ENCODE results near the gene TMBIM1.
"Not testable (repeated sequence)": the region's sequence is repeated elsewhere in the genome, so short reads cannot be mapped to it uniquely, and the experiment has no call there.

Gene TMBIM1

DNA sequence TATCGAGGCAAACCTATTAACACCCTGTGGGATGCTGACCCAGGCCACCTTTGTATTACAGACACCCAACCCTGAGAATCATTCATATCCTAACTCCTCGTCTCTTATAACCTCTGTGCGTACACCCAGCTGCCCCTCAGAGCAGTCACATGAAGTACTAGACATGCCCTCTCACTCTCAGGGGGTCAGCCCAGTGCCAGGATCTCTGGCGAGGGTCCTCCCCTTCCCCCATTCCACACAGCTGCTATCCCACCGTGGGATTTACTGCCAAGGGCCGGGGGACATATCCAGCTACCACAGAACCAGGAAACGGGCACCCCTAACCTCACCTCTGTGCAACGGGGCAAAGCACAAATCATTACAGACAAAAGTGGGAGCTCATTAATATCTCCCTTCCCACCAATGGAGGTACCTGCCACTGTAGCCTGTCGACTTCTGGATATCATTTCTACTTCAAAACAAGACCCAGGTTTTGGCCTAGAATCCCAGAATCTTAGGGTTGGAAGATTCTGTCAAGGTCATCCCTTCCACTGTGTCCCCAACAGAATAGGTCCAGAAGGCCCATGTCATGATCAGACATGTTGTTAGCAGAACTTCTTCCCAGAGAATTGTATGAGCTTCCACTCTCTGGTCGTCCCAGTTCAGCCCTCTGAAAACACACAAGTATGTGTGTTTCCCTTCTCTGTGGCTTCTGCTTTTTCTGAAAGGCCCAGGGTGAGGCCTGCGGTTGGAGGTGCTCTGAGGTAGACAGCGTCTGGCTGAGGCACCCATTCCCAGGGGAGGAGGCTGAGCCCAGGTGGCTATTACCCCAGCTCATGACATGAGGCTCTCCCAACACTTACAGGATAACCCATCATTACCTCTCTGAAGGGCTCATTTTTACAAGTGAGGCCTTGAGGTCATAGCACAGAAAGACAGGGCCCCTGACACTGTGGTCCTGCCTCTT lies 1.7 kb downstream of the TMBIM1 start:
- no peak for DNase-seq

DNA sequence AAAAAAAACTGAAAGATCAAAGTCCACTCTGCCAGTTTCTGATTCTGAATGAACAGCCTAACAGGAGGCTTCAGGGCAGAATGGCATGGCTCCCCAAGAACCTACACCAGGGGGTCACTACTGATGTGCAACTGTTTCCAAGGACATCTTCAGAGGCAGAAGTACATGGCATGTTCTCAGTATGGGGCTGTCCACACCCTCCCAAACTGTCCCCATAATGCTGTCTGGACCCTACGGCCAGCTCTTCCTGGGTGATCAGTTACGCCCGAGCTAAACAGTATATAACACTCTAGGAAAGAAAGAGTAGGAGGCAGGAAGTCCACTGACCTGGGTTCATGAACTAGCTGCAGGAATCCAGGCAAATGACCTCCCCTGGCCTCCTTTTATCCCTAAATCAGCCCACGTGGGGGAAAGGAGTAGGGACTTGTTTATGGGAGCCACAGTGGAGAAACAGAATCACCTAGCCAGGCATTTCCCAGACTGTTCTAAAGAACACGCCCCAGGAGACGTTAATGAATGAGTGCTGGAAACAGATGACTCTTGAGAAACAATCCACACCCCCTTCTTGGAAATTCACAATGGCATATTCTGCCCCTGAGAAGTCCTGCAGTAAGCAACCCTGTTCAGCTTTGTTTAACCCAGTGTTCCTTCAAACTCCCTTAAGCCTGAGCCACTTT lies 2.5 kb downstream of the TMBIM1 start:
- no peak for DNase-seq

DNA sequence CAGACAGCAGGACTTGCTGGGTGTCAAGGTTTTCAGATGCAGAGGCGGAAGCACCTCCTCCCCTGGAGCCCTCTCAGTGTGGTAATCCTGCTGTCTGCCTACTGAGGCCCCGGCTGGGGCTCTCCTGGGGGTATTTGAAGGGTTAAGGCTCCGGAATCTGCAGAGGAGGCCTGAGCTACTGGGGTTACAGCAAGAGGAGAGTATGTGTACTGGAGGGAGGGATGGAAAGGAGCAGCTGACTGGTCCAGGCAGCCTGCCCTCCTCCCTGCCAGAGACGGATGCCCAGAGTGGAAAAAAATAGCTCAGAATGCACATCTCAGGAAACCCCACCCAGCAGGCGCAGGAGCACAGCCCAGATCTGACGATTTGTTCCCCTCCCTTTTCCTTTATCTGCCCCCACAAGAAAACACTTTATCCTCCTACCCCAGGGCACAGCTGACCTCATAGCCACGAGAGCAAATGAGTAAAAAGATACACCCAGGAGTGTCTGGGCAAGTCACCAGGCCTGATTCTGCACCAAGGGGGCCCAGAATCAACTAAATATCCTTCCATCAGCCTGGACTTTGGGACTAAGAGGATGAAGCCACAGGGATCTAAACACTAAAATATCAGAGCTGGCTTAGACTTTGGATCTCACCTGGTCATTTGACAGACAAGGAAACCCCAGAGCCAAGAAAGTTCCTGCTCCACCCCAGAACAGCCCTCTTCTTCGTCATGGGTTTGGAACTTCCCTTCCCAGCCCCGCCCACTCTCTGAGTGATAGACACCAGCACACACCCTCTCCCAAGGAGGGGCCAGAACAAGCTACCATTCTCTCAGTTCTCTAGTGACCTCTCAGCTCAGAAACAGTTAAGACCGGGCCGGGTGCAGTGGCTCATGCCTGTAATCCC lies 5.5 kb downstream of the TMBIM1 start:
- DNase-seq: no peak

DNA sequence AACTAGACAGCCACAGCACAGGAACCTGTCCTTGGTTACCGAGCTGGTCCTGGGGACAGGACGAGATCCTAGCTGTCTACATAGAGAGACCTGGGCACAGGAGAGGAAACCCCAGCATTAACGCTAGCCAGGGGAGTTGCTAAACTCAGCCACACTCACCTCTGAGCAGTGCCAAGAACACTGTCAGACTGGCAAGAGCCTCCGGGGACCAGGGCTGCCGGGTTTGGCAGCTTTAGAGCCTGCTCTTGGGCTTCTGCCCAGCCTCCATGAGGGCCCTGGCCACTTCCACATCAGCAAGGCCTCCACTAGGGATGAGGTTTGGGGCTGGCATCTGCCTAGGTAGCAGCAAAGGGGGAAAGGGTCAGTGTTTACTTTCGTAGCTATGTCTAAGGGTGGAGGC lies 6.7 kb downstream of the TMBIM1 start:
- DNase-seq: peak; percentile 23

DNA sequence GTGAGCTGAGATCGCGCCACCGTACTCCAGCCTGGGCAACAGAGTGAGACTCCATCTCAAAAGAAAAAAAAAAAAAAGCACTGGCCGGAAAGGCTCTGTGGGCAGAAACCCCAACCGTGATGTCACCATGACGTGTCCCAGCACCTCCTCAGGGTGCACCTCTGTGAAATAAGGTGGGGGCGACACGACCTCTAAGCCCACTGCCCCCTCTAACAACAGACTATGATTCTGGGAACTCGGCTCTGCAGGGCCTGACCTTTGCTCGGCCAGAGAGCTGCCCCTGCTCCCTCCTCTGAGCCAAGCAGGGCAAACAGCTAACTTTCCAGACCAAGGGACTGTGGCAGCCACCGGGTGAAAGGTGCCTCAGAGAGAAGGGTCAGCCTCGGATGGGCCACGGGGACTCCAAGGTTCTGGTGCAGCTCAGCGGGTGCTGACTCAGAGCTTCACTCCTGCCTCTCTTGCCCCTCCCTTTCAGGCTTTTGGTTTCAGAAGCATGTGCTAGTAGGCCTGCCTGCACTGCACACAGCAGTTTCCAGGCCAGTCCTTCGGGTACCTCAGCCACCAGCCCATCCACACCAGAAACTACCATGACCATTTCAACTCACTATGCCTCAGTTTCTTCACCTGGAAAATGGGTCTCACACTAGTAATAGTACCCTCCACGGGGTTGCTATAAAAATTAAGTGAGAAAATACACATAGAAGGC lies 8.0 kb downstream of the TMBIM1 start:
- DNase-seq: no peak

DNA sequence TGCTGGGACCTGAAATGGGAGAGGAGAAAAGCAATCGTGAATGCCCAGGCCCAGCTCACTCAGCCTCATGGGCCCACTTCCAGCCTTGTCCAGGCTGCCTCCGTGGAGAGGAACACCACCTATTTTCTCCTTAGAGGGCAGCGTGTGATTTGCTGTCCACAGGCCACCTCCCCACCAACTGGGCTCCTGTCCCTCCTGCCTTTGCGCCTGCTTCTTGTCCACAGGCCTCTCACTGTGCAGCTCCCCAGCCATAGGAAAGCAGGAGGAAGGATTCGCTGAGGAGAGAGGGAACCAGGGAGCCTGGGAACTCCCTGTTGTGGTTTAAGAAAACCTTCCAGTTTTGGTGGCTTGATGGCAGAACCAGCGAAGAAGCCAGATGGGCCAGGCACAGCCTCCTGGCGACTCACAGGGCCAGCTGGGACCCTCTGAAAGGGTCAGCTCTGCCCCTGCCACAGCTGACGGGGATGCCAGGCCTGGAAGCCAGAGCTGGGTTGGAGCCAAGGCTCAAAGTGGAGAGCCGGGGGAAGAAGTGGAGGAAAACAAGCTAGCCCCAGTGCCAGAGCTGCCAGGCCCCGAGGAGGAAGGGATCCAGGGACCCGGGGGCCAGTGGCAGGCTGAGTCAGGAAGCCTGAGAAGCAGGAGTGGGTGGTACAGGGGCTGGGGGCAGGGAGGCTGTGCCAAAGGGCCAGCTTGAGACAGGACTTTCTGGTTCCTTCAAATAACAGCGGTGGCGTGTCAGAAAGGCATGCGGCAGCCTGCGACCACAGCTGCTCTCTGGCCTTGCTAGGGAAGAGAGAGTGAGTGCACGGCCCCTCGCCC lies 9.9 kb downstream of the TMBIM1 start:
- DNase-seq: peak; percentile 9

DNA sequence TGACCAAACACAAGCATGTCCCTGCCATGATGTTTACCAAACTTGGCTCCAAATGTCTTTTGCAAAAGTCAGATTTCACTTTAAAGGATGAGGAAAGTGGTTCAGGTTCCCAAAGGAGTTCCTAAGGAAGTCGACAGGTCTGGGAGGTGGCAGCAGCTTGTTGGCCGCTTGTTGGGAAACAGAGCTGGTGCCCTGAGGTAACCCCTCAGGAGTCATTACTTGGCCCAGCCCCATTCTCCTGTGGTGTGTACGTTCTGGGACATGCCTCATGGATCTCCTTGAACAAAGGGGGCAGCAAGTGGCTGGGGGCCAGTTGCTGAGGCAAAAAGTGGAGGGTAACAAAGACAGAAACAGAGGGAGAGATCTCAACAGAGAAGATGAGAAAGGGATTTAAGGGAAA lies 10.9 kb downstream of the TMBIM1 start:
- no peak for DNase-seq

DNA sequence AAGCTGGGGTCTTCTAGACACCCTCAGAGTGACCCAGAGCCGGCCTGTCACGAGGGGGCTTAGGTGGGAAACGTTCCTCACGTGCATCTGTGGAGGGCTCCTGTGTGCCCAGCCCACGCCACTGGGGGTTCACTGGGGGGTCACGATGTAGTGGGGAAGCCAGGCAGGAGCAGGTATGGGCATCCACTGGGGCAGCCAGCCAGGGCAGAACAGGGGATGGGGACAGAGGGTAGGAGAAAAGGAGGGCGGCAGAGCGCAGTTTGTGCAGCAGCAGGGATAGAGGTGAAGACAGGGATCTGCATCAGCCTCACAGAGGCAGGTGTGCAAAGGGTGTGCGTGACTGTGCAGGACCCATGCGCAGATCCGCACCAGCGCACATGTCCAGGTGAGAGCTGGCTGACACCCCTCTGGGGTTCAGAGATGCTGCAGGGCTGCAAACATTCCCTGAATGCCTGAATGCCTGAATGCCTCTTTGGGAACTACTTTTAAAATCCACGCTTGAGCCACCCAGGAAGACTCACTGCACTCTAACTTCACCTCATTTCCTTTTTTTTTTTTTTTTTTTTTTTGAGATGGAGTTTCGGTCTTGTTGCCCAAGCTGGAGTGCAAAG lies 11.9 kb downstream of the TMBIM1 start:
- DNase-seq: no peak

DNA sequence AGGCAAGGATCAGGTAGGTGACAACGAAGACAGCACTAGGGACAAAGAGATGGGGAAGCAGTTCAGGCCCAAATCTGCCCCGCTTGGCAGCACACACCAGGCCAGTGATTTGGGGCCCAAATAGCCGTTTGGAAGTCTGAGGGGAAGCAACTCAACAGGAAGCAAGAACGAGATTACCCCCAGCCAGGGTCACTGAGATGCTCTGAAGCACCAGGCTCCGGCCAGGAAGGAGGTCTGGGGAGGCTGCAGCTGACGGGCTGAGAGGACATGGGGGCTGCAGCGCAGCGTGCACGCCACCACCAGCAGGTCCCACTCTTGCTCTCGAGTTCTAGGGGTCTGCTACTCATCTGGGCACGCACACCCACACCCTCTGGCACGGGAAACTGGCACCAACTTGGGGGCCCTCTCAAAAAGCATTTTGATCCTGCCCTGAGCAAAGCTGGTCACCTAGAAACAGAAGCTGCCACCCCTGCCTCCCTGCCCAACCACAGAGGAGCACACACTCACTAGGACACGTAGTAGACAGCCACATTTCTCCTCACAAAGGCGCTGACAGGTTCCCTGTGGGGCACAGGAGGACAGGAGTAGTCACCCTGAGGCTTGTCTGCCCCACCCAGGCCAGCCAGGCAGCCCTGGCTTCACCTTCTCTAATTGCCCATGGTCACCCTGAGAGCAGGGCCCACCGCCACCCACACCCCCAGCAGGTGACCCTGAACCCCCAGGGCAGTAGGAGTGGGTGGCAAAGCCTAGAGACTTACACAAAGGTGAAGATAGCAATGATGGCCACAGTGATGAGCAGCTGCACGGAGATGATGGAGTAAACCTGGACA lies 13.6 kb downstream of the TMBIM1 start:
- DNase-seq: no peak

DNA sequence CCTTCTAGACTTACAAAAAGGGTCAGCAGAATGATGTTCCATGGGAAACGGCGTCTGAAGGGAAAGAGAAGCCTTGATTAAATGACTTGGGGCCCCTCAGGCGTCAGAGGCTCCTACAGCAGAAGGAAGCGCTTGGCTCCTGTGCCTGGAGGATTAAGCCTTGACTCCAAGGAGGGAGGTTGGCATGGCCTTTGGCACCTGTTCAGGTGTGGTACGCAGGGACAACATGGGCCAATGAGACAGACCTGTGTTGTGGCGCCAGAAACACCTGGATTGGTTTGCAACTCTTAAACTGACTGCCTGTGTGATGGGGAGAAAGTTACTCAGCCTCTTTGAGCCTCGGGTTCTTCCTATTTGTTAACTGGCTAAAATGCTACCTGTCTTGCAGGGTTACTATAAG lies 14.4 kb downstream of the TMBIM1 start:
- DNase-seq: no peak

DNA sequence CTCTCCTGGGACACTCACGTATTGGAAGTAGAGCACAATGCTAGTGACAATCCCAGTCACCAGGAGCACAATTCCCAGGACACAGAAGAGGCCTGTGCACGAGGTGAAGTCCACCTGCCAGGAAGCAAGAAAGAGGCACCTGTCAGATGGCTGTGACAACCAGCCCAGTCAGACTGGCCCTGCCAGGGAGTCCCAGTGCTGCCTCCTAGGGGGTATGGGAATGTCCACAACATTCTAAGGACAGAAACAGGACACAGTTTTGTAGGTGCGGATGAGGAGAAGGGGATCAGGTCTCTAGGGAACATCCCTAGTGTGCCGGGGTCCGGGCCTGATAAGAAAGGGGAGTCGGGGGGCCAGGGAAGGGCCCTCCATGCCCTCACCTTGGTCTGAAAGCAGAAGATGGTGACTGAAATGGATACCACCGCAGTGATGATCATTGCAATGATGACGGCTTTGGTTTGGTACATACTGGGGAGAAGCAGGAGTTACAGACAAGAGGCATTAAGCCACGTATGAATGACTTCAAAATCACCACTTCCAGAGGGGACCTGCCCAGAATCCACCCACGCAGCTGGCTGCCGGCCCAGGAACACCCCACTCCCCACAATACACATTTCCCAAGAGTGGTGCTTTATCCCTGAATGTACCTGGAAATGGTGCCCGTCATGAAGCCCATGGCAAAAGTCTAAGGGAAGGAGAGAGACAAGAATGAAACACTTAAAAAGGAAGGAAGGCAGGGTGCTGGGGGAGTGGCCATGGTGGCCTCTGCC lies 15.1 kb downstream of the TMBIM1 start:
- no peak for DNase-seq

DNA sequence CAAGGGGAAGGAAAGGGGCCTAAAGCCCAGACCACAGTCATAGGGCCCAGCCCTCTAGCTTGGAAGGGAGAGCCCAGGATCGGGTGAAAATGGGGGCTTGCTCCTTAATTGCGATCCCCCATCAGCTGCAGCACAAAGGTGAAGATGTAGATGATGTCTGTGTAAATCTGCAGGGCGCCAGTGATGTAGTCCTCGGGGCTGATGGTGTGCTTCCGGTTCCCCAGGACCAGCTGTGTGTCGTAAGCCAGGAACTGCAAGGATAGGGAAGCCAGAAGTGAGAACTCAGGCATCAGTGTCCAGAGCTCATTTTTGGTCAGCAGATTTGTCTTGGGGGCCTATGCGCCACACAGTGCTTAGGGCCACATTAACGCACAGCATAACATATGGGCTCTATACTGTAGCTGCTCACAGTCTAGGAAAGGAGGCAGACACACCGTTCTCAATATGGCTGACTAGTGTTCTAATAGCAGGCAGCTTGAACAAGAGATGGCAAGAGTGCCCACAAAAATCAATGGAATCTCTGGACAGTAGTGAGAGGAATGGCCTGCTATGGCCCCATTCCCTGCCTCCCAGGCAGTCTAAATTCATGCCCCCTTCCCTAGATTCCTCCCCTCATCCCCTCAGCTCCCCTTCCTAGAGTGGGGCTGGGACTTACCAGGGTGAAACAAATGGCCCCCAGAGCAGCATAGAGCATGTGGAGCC lies 16.8 kb downstream of the TMBIM1 start:
- DNase-seq: no peak

DNA sequence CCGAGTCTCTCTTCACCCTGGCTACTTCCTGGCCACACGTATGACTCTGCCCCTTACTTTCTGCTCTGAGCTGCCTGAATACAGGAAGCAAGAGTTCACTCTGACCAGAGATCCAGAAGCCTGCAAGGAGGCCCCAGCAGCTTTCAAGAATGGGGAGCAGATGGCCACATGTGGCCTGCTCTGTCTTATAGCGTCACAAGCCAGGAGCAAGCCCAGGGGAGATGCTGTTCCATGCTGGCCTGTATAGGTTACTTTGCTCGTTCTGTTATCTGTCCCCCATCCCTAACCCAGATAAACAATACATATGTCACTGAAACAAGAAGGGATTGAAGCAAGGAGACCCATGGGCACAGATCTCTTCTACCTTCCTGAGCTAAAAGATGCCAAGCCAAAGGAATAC lies 17.7 kb downstream of the TMBIM1 start:
- no peak for DNase-seq

DNA sequence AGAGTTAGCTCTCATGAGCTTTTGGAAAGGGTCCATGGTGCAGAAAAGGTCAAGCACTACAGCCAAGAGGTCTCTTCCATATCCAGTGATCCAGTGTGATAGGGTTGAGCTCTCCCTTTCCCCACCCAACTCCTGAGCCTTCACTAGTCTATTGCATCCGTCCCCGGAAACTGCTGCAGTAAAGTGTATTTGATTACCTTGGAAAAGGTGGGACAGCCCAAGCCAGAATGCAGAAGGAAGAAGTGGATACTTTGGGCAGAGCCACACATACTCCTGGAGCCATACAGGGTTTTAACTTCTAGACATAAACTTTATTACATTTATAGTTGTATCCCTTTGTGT lies 18.4 kb downstream of the TMBIM1 start:
- DNase-seq: no peak

DNA sequence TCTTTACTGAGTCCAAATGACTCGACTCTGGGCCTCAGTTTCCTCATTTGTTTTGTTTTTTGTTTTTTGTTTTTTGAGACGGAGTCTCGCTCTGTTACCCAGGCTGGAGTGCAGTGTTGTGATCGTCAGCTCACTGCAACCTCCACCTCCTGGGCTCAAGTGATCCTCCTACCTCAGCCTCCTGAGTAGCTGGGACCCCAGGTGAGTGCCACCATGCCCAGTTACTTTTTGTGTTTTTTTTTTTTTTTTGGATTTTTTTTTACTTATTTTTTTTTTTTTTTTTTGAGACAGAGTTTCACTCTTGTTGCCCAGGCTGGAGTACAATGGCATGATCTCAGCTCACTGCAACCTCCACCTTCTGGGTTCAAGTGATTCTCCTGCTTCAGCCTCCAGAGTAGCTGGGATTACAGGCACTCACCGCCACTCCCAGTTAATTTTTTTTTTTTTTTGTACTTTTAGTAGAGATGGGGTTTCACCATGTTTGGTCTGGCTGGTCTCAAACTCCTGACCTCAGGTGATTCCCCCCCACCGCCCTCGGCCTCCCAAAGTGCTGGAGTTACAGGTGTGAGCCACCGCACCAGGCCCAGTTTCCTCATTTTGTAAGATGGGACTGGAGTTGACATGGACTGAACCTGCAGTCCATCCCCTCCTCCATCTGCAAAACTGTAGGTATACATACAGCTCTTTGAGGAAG lies 18.9 kb downstream of the TMBIM1 start:
- not testable (repeated sequence) for DNase-seq

DNA sequence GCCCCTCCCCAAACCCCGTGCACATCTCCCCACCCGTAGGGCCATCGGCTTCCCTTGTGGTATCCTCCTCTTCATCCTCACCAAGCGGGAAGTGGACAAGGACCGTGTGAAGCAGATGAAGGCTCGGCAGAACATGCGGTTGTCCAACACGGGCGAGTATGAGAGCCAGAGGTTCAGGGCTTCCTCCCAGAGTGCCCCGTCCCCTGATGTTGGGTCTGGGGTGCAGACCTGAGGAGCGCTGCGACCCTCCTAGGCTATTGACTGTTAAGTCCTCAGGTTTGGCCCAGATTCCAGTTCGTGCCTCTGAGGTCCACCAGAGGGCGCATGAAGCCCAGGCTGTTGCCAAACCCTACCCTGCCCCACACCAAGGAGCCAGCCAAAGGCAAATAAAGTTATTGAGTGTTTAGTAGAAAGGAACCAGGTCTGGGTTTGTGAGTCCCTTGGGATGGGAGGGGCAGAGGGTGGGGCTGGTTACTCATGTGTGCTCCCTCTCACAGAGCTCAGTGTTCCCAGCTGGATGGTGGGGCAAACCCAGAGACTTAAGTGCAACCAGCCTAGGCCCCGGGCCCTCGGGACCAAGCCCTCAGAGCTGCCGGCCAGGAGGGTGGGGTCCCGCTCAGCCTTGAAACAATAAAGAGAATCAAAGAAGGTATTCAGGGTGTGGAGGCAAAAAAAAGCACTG lies 19.6 kb downstream of the TMBIM1 start:
- DNase-seq: peak; percentile 21

DNA sequence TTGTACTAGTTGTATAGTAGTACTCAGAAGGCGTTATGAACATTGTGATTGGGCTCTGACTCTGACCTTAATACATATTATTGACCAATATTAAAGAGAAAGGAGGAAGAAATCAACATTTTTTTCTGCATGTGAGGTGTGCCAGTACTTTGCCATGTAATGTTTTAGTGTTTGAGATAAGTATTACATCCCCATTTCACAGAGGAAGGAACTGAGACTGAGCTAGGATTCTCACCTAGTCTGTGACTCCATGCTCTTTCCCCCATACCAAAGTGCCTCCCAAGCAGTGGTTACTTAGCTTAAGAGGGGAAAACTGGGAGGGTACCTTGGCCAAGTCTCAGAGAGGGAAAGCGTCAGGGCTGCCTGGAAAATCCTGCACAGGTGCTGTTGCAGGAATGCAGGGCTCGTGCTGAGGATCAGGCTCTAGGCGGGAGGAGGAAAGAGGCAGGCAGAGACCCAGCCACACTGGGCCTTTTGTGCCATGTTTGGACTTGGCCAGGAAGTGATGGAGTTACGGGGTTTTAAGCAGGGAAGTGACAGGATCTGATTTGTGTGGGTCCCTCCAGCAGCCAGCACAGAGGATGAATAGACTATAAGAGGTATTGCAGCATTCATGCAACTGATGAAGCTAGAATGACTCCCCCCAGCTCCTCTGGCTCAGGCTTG lies 20.3 kb downstream of the TMBIM1 start:
- no peak for DNase-seq

Data from NCI-H1092 treated with DMSO at 0.1 percent for 48 hours (cell line).